Tibial artery (tissue), 4 donors: ENCODE results near the gene GAL.

Experiments
- DNase-seq, 2 donors: peaks; one replicate each; pipeline ENCODE4 v3.0.0-alpha.2; 2019
- H3K27ac ChIP-seq, 2 donors: fragments of 200-600 bp; sonication (generic) in 1 of 2; 1 replicate in 1 of 2; 2 replicates in 1 of 2; pipeline ENCODE4 v1.5.1; 2018 to 2019; ENCODE audit warnings: mild to moderate bottlenecking in 1 of 2
- H3K27me3 ChIP-seq, 2 donors: fragments of 200-600 bp; sonication (generic) in 1 of 2; one replicate each; pipeline versions ENCODE4 v1.5.1 to v1.6.0; 2016 to 2019
- H3K36me3 ChIP-seq, 3 donors: fragments of 200-600 bp; sonication (generic) in 2 of 3; one replicate each; pipeline ENCODE4 v1.5.1; 2016 to 2019; ENCODE audit warnings: mild to moderate bottlenecking in 2 of 3
- H3K4me1 ChIP-seq, 4 donors: fragments of 200-600 bp; sonication (generic) in 2 of 4; 1 replicate in 3 of 4; 2 replicates in 1 of 4; pipeline ENCODE4 v1.5.1; 2016 to 2019
- H3K4me3 ChIP-seq, 2 donors: fragments of 200-600 bp; sonication (generic) in 1 of 2; 1 replicate in 1 of 2; 2 replicates in 1 of 2; pipeline ENCODE4 v1.5.1; 2018 to 2019; ENCODE audit warnings: mild to moderate bottlenecking in 2 of 2
- H3K9me3 ChIP-seq, 3 donors: fragments of 200-600 bp; sonication (generic) in 1 of 3; one replicate each; pipeline ENCODE4 v1.5.1; 2016 to 2019
- CTCF ChIP-seq, 2 experiments: fragments of 200-600 bp in 1 of 2; fragments of 450-650 bp in 1 of 2; IDR thresholded peaks; one replicate each; pipeline ENCODE4 v1.5.1; 2017 to 2019; ENCODE audit warnings: antibody characterized with exemption in 2 of 2, mild to moderate bottlenecking in 1 of 2, moderate library complexity in 1 of 2
- intact Hi-C: fragments of 100-400 bp; cut with DNase I; formaldehyde crosslinking; loops from one replicate; pipeline ENCODE4 v1.15.0; 2023; ENCODE audit warnings: low total_unique reads

GAL gene

GRCh38 chr11:68735646-68736045, 51.3 kb downstream of the GAL start:
- DNase-seq, result no peak
- intact Hi-C loops, result no loop called here
- no peak overlapping the region for H3K4me3 ChIP-seq
- H3K27me3 ChIP-seq, result no peaks in the 10 kb centered on the region
- no peaks in the 10 kb centered on the region for H3K4me1 ChIP-seq
- no peaks in the 10 kb centered on the region for H3K36me3 ChIP-seq
- no peak for TF ChIP-seq CTCF (IDR thresholded peaks at IDR 0.05)
- no peaks in the 10 kb centered on the region for H3K9me3 ChIP-seq
- no peak overlapping the region for H3K27ac ChIP-seq
